ENCODE data around the gene SUN2.
"Not testable (repeated sequence)": the region's sequence is repeated elsewhere in the genome, so short reads cannot be mapped to it uniquely, and the experiment has no call there.

DNA sequence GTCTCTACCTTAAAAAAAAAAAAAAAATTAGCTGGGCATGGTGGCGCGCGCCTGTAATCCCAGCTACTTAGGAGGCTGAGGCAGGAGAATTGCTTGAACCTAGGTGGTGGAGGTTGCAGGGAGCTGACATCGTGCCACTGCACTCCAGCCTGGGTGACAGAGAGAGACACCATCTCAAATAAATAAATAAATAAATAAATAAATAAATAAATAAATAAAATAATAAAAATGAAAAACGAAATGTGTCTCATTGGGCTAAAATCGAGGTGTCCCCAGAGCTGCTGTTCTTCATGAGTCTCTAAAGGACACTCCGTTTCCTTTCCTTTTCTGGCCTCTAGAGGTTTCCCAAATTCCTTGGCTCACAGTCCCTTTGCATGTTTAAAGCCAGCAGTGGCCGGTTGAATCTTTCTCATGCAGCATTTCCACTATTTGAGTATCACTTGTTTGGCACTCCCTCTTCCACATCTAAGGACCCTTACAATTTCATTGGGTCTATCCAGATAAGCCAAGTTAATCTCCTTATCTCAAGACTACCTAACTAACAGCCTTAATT, 49.3 kb upstream of the SUN2 start:
- TF ChIP-seq POLR2A, CTCF (IDR thresholded peaks at IDR 0.05): not testable (repeated sequence)
